ENCODE data around the gene RELN.

The RELN gene

GRCh38 chr7:103711413-103711812, 278.0 kb downstream of the RELN start:
- no peak for DNase-seq

DNA sequence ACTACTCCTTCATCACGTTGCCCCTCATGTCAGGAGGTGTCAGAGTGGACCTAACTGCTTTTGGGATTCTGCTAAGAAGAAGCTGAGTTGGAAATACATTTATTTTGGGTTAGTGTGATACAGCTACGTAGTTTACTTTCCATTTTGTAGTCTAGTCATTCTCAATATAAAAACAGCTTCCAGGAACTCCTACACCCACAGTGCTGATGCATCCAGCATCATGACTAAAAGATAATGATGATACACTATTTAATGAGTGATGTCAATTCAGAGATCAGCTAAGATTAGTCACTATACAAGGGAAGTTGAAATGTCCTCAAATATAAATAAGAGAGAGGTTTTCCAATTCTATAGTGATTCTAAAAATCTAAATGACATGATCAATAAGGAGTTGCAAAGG, 279.2 kb downstream of the RELN start:
- DNase-seq, result no peak

DNA sequence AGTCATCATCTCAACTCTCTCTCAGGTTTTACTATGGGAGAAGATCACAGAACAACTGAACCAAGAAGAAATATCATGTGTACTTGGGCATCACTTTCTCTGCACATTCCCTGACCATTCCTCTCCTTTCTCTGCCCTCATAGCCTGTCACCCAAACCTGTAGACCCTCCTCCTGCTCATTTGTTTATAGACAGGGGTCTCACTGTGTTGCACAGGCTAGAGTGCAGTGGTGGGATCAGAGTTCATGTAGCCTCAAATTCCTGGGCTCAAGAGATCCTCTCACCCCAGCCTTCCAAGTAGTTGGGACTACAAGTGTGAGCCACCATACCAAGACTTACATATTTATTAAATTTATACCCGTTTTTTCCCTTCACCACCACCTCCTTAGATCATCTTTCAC, 282.7 kb downstream of the RELN start:
- no peak for DNase-seq

GRCh38 chr7:103705542-103705941, 283.9 kb downstream of the RELN start:
- DNase-seq, result no peak

DNA sequence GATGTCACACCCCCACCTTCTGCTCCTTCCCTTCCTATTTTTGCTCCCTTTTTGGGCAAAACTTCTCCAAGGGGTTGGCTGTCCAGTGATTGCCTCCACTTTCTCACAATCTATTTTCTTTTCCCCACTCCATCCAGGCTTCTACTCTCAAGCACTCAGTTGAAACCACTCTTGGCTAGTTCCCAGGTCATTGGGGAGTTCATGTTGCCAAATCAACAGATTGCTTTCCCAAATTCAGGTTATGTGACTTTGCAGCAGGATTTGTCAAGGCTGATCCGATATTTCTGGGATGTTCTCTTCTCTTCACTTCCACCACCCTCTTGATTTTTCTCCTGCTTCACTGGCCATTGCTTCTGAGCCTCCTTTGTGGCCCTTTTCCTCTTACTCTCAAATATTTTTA, 284.8 kb downstream of the RELN start:
- DNase-seq, result no peak

DNA sequence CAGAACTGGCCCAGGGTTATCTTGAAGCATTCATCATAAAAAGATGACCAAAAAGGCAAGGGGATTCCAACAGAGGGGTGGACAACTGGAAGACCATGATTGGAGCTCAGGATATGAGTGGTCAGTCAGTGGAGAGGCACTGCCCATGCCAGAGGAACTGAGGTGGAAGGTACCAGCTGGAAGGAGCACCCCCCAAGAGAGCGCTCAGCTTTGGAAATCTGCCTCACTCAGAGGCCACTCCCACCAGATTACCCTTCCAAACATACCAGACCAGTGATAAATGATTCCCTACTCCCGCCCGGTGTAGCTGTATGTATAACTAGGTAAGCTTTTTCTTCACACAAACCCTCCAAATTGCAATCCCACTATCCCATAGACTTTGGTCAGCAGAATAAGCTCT, 286.5 kb downstream of the RELN start:
- DNase-seq, result no peak

DNA sequence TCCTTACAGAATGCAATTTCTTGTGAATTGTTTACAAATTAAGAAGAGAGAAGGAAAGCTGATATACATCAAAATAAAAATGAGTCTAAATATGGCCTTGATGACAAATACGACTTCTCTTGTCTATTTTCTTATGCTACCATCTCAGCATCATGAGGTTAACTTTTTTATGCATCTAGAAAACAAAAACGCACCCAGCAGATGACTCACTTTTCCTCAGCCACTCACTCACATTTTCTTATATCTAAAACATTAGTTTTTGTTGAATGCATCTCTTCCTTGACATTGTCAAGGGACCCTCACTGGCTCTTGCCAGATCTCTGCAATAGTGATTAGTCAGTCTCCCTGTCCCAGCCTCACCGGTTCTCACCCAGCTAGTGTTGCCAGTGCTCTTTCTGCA, 287.0 kb downstream of the RELN start:
- no peak for DNase-seq

- no peak for DNase-seq
These were observed 290.4 kb downstream of the RELN start for GRCh38 chr7:103699032-103699431.

GRCh38 chr7:103698064-103698463, 291.4 kb downstream of the RELN start:
- DNase-seq, result no peak

DNA sequence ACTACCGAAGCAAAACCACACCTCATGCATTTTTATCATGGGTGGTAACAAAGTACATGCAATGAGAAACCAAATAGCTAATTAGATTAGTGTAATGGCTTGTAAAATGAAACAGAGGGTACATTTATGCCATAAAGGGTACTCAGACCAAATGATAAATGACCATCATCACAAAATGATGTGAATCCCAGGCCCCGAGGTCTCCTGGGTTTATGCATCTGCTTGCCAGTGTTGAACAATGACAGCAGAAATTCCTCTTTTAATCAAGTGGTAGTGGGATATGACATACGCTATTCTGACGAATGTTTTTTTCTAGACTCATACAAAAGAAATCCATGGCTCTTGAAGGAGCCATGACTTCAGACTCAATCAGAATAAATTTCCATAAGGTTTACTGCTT, 293.9 kb downstream of the RELN start:
- no peak for DNase-seq

- DNase-seq, result no peak
These were observed 295.2 kb downstream of the RELN start for GRCh38 chr7:103694304-103694703.

GRCh38 chr7:103691291-103691690, 298.2 kb downstream of the RELN start:
- DNase-seq, result no peak

- DNase-seq, result no peak
These were observed 299.1 kb downstream of the RELN start for GRCh38 chr7:103690242-103690974.

GRCh38 chr7:103689255-103689654, 300.2 kb downstream of the RELN start:
- DNase-seq, result no peak

DNA sequence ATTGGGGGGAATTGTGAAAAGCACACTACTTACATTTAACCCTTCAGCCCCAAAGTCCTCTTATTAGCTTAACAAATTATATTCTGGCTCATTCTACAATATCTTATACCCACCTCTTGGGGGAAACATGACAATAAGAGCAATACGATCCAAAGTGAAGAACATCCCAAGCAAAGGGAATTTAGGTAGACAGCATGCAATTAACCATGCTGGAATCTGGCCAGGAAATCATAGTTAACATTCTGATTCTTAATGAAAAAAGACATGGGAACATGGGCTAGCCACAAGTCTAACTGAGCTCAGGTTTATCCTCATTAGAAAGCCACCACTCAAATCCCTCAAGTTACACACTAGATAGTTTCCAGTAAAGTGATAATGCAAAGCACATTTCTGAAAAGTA, 301.5 kb downstream of the RELN start:
- DNase-seq, result no peak

DNA sequence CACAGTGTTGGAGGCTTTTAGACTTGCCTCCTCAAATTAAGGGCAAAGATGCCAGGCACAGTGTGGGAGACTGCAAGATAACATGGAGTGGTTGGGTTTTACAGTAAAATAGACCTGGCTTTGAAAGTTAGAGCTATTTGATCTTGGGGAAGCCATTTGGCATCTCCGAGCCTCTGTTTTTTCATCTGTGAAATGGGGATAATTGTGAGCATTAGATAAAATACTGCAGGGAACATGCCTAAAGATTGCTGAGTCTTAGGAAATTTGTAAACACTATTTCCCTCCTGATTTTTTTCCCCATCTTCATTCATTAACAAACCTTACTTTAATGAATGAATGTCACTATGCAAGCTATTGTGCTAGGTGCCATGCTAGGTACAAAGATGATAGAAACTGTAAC, 302.2 kb downstream of the RELN start:
- no peak for DNase-seq

DNA sequence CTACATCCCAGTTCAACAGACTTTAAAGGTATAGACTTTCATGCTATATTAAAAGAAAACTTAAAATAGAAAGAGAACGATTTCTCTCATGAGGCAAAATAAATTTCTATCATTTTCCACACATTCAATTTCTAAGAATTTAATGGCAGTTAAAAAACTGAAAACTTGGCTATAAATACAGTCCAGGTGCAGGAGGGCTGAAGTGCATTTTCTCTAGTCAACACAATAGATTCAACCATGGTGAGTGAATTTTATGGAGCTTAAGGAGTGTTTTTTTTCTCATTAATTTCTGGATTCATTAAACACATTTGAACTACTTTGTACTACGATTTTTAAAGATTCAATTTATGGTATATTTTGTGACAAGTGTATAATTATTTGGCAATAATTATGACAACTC, 302.7 kb downstream of the RELN start:
- no peak for DNase-seq

DNA sequence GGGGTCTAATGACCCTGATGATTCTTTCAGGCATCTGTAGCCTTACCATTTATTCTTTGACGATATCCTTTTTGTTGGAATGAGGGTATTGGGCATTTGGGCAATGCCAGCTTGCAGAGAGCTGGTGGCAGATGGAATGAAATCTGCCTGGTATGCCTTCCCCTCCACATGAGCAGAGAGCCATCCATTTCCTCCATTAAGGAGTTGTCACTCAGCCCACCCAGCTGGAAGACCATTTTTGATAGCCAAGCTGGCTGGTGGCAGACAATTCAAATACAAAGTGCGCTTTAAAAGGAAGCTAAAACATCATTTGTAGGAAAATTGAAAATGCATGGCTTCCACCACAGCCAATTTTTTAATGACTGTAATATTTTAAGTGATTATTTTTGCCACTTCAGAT, 303.4 kb downstream of the RELN start:
- no peak for DNase-seq

GRCh38 chr7:103685646-103686045, 303.8 kb downstream of the RELN start:
- DNase-seq, result no peak

DNA sequence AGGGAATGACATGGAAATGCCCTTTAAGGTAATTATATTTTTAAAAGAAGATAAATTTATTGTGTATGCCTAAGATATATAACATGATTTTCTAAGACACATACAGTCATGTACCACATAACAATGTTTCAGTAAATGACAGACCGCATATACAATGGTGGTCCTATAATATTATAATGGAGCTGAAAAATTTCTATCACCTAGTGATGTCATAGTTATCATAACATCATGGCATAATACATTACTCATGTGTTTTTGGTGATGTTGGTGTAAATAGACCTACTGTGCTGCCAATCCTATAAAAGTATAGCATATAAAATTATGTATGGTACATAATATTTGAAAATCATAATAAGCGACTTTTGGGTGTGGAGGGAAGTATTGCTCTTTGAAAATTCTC, 306.1 kb downstream of the RELN start:
- no peak for DNase-seq

GRCh38 chr7:103680161-103681144, 309.0 kb downstream of the RELN start:
- no peak for DNase-seq

- DNase-seq, result no peak
These were observed 310.0 kb downstream of the RELN start for GRCh38 chr7:103679151-103680132.
